ENCODE results near the gene VSTM2L. TPM values are rescaled to one million over a fixed set of nuclear protein-coding genes. Genes with fewer than 3 reads are reported as not detected.

VSTM2L gene
- total and polyA plus RNA-seq, 2 of the 13 experiments (the other 11 are each of a cell fraction or from before 2014, with no cell fraction given) = not detected

- TF ChIP-seq, protein P1, sequence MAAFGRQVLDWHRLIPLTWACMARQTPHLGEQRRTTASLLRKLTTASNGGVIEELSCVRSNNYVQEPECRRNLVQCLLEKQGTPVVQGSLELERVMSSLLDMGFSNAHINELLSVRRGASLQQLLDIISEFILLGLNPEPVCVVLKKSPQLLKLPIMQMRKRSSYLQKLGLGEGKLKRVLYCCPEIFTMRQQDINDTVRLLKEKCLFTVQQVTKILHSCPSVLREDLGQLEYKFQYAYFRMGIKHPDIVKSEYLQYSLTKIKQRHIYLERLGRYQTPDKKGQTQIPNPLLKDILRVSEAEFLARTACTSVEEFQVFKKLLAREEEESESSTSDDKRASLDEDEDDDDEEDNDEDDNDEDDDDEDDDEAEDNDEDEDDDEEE (CRISPR knock-in tag; IDR thresholded peaks at IDR 0.05) = peak; percentile 88
- no peak for TF ChIP-seq SRSF9 (IDR thresholded peaks at IDR 0.05; ENCODE audit: borderline replicate concordance, insufficient read depth, low read depth, low read length, poor library complexity, severe bottlenecking)
- TF ChIP-seq ZNF333 (CRISPR knock-in tag; IDR thresholded peaks at IDR 0.05; ENCODE audit: borderline replicate concordance) = no peak; the same call in 1 of the 2 replicates
- TF ChIP-seq ZNF576 (CRISPR knock-in tag; IDR thresholded peaks at IDR 0.05) = no peak
- TF ChIP-seq ZNF329 (CRISPR knock-in tag; IDR thresholded peaks at IDR 0.05; ENCODE audit: low read depth) = no peak
- no peak for TF ChIP-seq BCLAF1 (IDR thresholded peaks at IDR 0.05)
- peak; percentile 69; the same call in 1 of the 2 replicates for TF ChIP-seq KDM5B (CRISPR knock-in tag; IDR thresholded peaks at IDR 0.05; ENCODE audit: borderline replicate concordance)
- 0 out of 2 replicates have a peak, but pooled peaks have one; percentile 84 for TF ChIP-seq CAMTA2 (CRISPR knock-in tag; IDR thresholded peaks at IDR 0.05; ENCODE audit: borderline replicate concordance)
- TF ChIP-seq, protein P2, sequence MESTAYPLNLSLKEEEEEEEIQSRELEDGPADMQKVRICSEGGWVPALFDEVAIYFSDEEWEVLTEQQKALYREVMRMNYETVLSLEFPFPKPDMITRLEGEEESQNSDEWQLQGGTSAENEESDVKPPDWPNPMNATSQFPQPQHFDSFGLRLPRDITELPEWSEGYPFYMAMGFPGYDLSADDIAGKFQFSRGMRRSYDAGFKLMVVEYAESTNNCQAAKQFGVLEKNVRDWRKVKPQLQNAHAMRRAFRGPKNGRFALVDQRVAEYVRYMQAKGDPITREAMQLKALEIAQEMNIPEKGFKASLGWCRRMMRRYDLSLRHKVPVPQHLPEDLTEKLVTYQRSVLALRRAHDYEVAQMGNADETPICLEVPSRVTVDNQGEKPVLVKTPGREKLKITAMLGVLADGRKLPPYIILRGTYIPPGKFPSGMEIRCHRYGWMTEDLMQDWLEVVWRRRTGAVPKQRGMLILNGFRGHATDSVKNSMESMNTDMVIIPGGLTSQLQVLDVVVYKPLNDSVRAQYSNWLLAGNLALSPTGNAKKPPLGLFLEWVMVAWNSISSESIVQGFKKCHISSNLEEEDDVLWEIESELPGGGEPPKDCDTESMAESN (CRISPR knock-in tag; conservative IDR thresholded peaks at IDR 0.05) = 0 out of 2 replicates have a peak, but pooled peaks have one; percentile 63
- TF ChIP-seq ZNF138 (CRISPR knock-in tag; IDR thresholded peaks at IDR 0.05; ENCODE audit: low read depth) = no peak
- TF ChIP-seq RBM39 (IDR thresholded peaks at IDR 0.05; ENCODE audit: low read depth, low read length, poor library complexity, severe bottlenecking) = peak; percentile 85
- TF ChIP-seq, protein P3, sequence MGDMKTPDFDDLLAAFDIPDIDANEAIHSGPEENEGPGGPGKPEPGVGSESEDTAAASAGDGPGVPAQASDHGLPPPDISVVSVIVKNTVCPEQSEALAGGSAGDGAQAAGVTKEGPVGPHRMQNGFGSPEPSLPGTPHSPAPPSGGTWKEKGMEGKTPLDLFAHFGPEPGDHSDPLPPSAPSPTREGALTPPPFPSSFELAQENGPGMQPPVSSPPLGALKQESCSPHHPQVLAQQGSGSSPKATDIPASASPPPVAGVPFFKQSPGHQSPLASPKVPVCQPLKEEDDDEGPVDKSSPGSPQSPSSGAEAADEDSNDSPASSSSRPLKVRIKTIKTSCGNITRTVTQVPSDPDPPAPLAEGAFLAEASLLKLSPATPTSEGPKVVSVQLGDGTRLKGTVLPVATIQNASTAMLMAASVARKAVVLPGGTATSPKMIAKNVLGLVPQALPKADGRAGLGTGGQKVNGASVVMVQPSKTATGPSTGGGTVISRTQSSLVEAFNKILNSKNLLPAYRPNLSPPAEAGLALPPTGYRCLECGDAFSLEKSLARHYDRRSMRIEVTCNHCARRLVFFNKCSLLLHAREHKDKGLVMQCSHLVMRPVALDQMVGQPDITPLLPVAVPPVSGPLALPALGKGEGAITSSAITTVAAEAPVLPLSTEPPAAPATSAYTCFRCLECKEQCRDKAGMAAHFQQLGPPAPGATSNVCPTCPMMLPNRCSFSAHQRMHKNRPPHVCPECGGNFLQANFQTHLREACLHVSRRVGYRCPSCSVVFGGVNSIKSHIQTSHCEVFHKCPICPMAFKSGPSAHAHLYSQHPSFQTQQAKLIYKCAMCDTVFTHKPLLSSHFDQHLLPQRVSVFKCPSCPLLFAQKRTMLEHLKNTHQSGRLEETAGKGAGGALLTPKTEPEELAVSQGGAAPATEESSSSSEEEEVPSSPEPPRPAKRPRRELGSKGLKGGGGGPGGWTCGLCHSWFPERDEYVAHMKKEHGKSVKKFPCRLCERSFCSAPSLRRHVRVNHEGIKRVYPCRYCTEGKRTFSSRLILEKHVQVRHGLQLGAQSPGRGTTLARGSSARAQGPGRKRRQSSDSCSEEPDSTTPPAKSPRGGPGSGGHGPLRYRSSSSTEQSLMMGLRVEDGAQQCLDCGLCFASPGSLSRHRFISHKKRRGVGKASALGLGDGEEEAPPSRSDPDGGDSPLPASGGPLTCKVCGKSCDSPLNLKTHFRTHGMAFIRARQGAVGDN (CRISPR knock-in tag; IDR thresholded peaks at IDR 0.05) = peak; percentile 77
- TF ChIP-seq MXD3 (CRISPR knock-in tag; IDR thresholded peaks at IDR 0.05) = 0 out of 2 replicates have a peak, but pooled peaks have one; percentile 39
- TF ChIP-seq DNMT3B (CRISPR knock-in tag; conservative IDR thresholded peaks at IDR 0.05) = no peak
Measured at GRCh38 chr20:37914672-37915433, 11.9 kb downstream of the VSTM2L start (continued).

Measured in HepG2 (cell line).